Glutamatergic neuron (in vitro differentiated cells): ENCODE data around the gene ADGRL3. TPM values are rescaled to one million over a fixed set of nuclear protein-coding genes. Genes with fewer than 3 reads are reported as not detected.

Experiments
- DNase-seq: peaks from one replicate; pipeline ENCODE4 v3.0.0; 2022
- H3K27ac Mint-ChIP-seq: one replicate; pipeline ENCODE4 v1.8.0; 2020; ENCODE audit warnings: mild to moderate bottlenecking, mixed read lengths, inconsistent platforms; ENCODE audit not compliant: unreplicated experiment
- H3K27me3 Mint-ChIP-seq: one replicate; pipeline ENCODE4 v1.8.0; 2020; ENCODE audit warnings: mild to moderate bottlenecking, moderate library complexity, mixed read lengths, inconsistent platforms; ENCODE audit not compliant: unreplicated experiment
- H3K36me3 Mint-ChIP-seq: one replicate; pipeline ENCODE4 v1.8.0; 2020; ENCODE audit warnings: mild to moderate bottlenecking, mixed read lengths, inconsistent platforms; ENCODE audit not compliant: unreplicated experiment
- H3K4me1 Mint-ChIP-seq: one replicate; pipeline ENCODE4 v1.8.0; 2020; ENCODE audit warnings: mild to moderate bottlenecking, low read depth, mixed read lengths, inconsistent platforms; ENCODE audit not compliant: unreplicated experiment
- H3K4me3 Mint-ChIP-seq: one replicate; pipeline ENCODE4 v1.8.0; 2020; ENCODE audit warnings: mild to moderate bottlenecking, mixed read lengths, inconsistent platforms; ENCODE audit not compliant: unreplicated experiment
- H3K9me3 Mint-ChIP-seq: one replicate; pipeline ENCODE4 v1.8.0; 2020; ENCODE audit warnings: mild to moderate bottlenecking, moderate library complexity, mixed read lengths, inconsistent platforms; ENCODE audit not compliant: unreplicated experiment
- CTCF ChIP-seq: fragments of 200-600 bp; sonication (generic); IDR thresholded peaks from one replicate; pipeline ENCODE4 v1.5.0; 2021; ENCODE audit not compliant: partially characterized antibody, unreplicated experiment
- total RNA-seq: library from RNA; stranded (reverse); fragmentation: NEBNext Ultra II Directional; extraction: Animal tissue kit (Norgen Biotek cat#: 25700); gene quantifications from one replicate; pipeline ENCODE4 v1.2.1, GENCODE V29; 2021; ENCODE audit not compliant: unreplicated experiment

ADGRL3 gene
- total RNA-seq, 1 donor from 2014 or later = 193 TPM

- Mint-ChIP-seq H3K27me3 (no peaks in the 10 kb centered on the region), H3K36me3 (no peaks in the 10 kb centered on the region), H3K4me3 (no peak overlapping the region), H3K9me3 (peaks cover 1% of the 10 kb centered on the region), H3K4me1 (peaks cover 13% of the 10 kb centered on the region), H3K27ac (no peak overlapping the region)
- no peak for DNase-seq
- TF ChIP-seq CTCF = no peak
Measured at GRCh38 chr4:61220556-61220955, 20.4 kb downstream of the ADGRL3 start.

- no peaks in the 10 kb centered on the region for H3K36me3 Mint-ChIP-seq
- H3K27me3 Mint-ChIP-seq = no peaks in the 10 kb centered on the region
- no peak for TF ChIP-seq CTCF
Measured at GRCh38 chr4:61223385-61223784, 23.3 kb downstream of the ADGRL3 start.

GRCh38 chr4:61224573-61224972, 24.4 kb downstream of the ADGRL3 start:
- no peak for DNase-seq
- H3K4me1 Mint-ChIP-seq = peaks cover 9% of the 10 kb centered on the region
- no peak overlapping the region for H3K27ac Mint-ChIP-seq
- no peaks in the 10 kb centered on the region for H3K9me3 Mint-ChIP-seq
- no peak overlapping the region for H3K4me3 Mint-ChIP-seq
- no peak for TF ChIP-seq CTCF
- H3K36me3 Mint-ChIP-seq = no peaks in the 10 kb centered on the region
- no peaks in the 10 kb centered on the region for H3K27me3 Mint-ChIP-seq

More at GRCh38 chr4:61223385-61223784, 23.3 kb downstream of the ADGRL3 start:
- H3K27ac Mint-ChIP-seq = no peak overlapping the region
- H3K4me1 Mint-ChIP-seq = peaks cover 9% of the 10 kb centered on the region
- no peak for DNase-seq
- H3K4me3 Mint-ChIP-seq = no peak overlapping the region
- no peaks in the 10 kb centered on the region for H3K9me3 Mint-ChIP-seq

GRCh38 chr4:61225656-61226055, 25.5 kb downstream of the ADGRL3 start:
- peaks cover 9% of the 10 kb centered on the region for H3K4me1 Mint-ChIP-seq
- no peak for DNase-seq
- TF ChIP-seq CTCF = no peak
- no peaks in the 10 kb centered on the region for H3K36me3 Mint-ChIP-seq
- H3K4me3 Mint-ChIP-seq = no peak overlapping the region
- H3K27ac Mint-ChIP-seq = no peak overlapping the region
- no peaks in the 10 kb centered on the region for H3K9me3 Mint-ChIP-seq
- H3K27me3 Mint-ChIP-seq = no peaks in the 10 kb centered on the region

GRCh38 chr4:61231421-61231820, 31.3 kb downstream of the ADGRL3 start:
- no peak for DNase-seq
- Mint-ChIP-seq H3K27me3 (peaks cover 3% of the 10 kb centered on the region), H3K27ac (no peak overlapping the region), H3K9me3 (peaks cover 1% of the 10 kb centered on the region), H3K4me1 (peaks cover 8% of the 10 kb centered on the region), H3K4me3 (no peak overlapping the region), H3K36me3 (no peaks in the 10 kb centered on the region)
- no peak for TF ChIP-seq CTCF
